Uterus (tissue), 2 donors: ENCODE data around the gene LPCAT3.

Experiments used
- CTCF ChIP-seq, 4 experiments: fragments of 200-600 bp in 2 of 4; fragments of 450-650 bp in 2 of 4; sonication (generic) in 2 of 4; IDR thresholded peaks; one replicate each; pipeline ENCODE4 v1.5.1; 2016 to 2019; ENCODE audit warnings: antibody characterized with exemption in 4 of 4, mild to moderate bottlenecking in 2 of 4, moderate library complexity in 1 of 4
- POLR2A ChIP-seq, 2 donors: fragments of 450-650 bp; IDR thresholded peaks; one replicate each; pipeline ENCODE4 v1.6.1; 2016; ENCODE audit warnings: antibody characterized with exemption in 2 of 2, mild to moderate bottlenecking in 1 of 2, moderate library complexity in 1 of 2

DNA sequence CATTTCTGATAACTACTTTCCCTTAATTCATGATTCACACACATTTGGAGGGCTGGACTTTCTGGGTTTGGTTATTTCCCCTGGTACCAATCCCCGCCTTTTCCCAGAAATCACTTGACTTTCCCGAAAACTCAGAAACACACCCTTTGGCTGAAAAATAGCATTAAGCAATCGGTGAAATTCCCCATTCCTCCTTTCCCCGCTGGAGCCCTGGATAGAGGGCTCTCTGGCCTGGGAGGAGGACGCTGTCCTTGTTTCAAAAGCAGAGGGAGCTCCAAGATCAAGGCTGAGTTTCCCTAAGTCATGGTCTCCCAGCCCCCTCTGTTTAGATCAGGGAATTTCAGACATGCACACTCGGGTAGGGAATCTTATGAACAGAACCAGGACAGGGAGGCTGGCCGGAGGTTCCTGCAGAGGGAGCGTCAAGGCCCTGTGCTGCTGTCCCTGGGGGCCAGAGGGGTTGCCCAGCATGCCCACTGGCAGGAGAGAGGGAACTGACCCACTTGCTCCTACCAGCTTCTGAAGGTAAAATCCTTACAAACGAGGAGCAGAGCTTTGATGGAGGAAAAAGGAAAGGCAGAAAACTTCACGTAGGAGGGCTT, 42.2 kb upstream of the LPCAT3 start, which contains the start of gene C1S:
- TF ChIP-seq CTCF (IDR thresholded peaks at IDR 0.05) (peak; percentile 92 to 99 (median 96)), POLR2A (IDR thresholded peaks at IDR 0.05) (peak; percentile 47 to 70)
